DND-41 (cell line): ENCODE measurements around the gene CFAP221.

Experiments used
- ATAC-seq: fragments of 200-7000 bp; cut with Tn5 transposase; 3 replicates; pipeline ENCODE4 v1.9.1; 2021; ENCODE audit warnings: low read depth; ENCODE audit not compliant: insufficient read depth
- DNase-seq: peaks from one replicate; pipeline ENCODE4 v3.0.0-alpha.2; 2020
- H2AFZ ChIP-seq: 2 replicates; pipeline ENCODE4 v1.6.0; 2012; ENCODE audit warnings: low read depth, low read length
- H3K27ac ChIP-seq: 2 replicates; pipeline ENCODE4 v1.5.1; 2012; ENCODE audit warnings: low read length, inconsistent platforms
- H3K27me3 ChIP-seq: fragments of 200-600 bp; sonication (generic); 2 replicates; pipeline ENCODE4 v1.6.0; 2012; ENCODE audit warnings: low read length, mild to moderate bottlenecking, inconsistent platforms; ENCODE audit not compliant: insufficient read depth, poor library complexity
- H3K36me3 ChIP-seq: 2 replicates; pipeline ENCODE4 v1.5.1; 2012; ENCODE audit warnings: low read length, inconsistent platforms; ENCODE audit not compliant: insufficient read depth
- H3K4me1 ChIP-seq: 2 replicates; pipeline ENCODE4 v1.5.1; 2012; ENCODE audit warnings: mild to moderate bottlenecking, low read length; ENCODE audit not compliant: insufficient read depth
- H3K4me2 ChIP-seq: 2 replicates; pipeline ENCODE4 v1.6.0; 2012; ENCODE audit warnings: mild to moderate bottlenecking, moderate library complexity, low read length, inconsistent platforms; ENCODE audit not compliant: insufficient read depth
- H3K4me3 ChIP-seq, 2 experiments: fragments of 200-600 bp in 1 of 2; shearing (Covaris generic) in 1 of 2; 2 replicates each; pipeline ENCODE4 v1.5.1; 2012 to 2016; ENCODE audit warnings: inconsistent platforms in 2 of 2, low read length in 2 of 2, mild to moderate bottlenecking in 2 of 2, low read depth in 1 of 2, moderate library complexity in 1 of 2
- H3K79me2 ChIP-seq: 2 replicates; pipeline ENCODE4 v1.6.0; 2012; ENCODE audit warnings: low read length, inconsistent platforms; ENCODE audit not compliant: insufficient read depth
- H3K9ac ChIP-seq: 2 replicates; pipeline ENCODE4 v1.6.0; 2012; ENCODE audit warnings: low read depth, mild to moderate bottlenecking, inconsistent platforms, low read length, moderate library complexity
- H3K9me3 ChIP-seq: 2 replicates; pipeline ENCODE4 v1.5.1; 2012; ENCODE audit warnings: low read length, moderate library complexity, mild to moderate bottlenecking, inconsistent platforms; ENCODE audit not compliant: insufficient read depth, severe bottlenecking
- H4K20me1 ChIP-seq: 2 replicates; pipeline ENCODE4 v1.6.0; 2012; ENCODE audit warnings: low read length; ENCODE audit not compliant: insufficient read depth
- CTCF ChIP-seq: IDR thresholded peaks from 2 replicates; pipeline ENCODE4 v1.5.1; 2012; ENCODE audit warnings: borderline replicate concordance, low read length, moderate library complexity, mild to moderate bottlenecking; ENCODE audit not compliant: poor library complexity, severe bottlenecking; ENCODE audit errors: extremely low read depth
- EZH2 ChIP-seq: IDR thresholded peaks from 3 replicates; pipeline ENCODE4 v1.6.1; 2012; ENCODE audit warnings: borderline replicate concordance, low read depth, mild to moderate bottlenecking, moderate library complexity, low read length, inconsistent platforms; ENCODE audit not compliant: severe bottlenecking

The CFAP221 gene

GRCh38 chr2:119516121-119516520, 28.1 kb upstream of the CFAP221 start:
- H3K9ac ChIP-seq: no peak overlapping the region
- no peaks in the 10 kb centered on the region for H3K9me3 ChIP-seq
- H3K4me3 ChIP-seq: no peak overlapping the region
- no peak overlapping the region for H3K4me2 ChIP-seq
- no peak for ATAC-seq
- H2AFZ ChIP-seq: no peak overlapping the region
- no peak for TF ChIP-seq CTCF
- TF ChIP-seq EZH2: no peak
- H3K4me1 ChIP-seq: no peaks in the 10 kb centered on the region
- no peaks in the 10 kb centered on the region for H4K20me1 ChIP-seq
- no peak overlapping the region for H3K27ac ChIP-seq
- no peak for DNase-seq
- H3K79me2 ChIP-seq: no peaks in the 10 kb centered on the region
- no peaks in the 10 kb centered on the region for H3K27me3 ChIP-seq
- no peaks in the 10 kb centered on the region for H3K36me3 ChIP-seq

- peak; percentile 77 for ATAC-seq
- Histone ChIP-seq H4K20me1 (no peaks in the 10 kb centered on the region), H2AFZ (no peak overlapping the region), H3K4me2 (no peak overlapping the region), H3K27ac (no peak overlapping the region), H3K27me3 (no peaks in the 10 kb centered on the region), H3K79me2 (no peaks in the 10 kb centered on the region), H3K4me3 (no peak overlapping the region), H3K4me1 (no peaks in the 10 kb centered on the region), H3K36me3 (no peaks in the 10 kb centered on the region), H3K9ac (no peak overlapping the region), H3K9me3 (no peaks in the 10 kb centered on the region)
- DNase-seq: peak; percentile 45
- TF ChIP-seq CTCF: peak; percentile 71
- no peak for TF ChIP-seq EZH2
Measured at GRCh38 chr2:119517433-119517832, 26.8 kb upstream of the CFAP221 start.

- no peak overlapping the region for H3K4me3 ChIP-seq
- no peak overlapping the region for H3K4me2 ChIP-seq
- no peak for ATAC-seq
- H3K27me3 ChIP-seq: no peaks in the 10 kb centered on the region
- H3K9ac ChIP-seq: no peak overlapping the region
- TF ChIP-seq CTCF (no peak), EZH2 (no peak)
- no peaks in the 10 kb centered on the region for H3K36me3 ChIP-seq
- H3K4me1 ChIP-seq: no peaks in the 10 kb centered on the region
- DNase-seq: no peak
- no peak overlapping the region for H2AFZ ChIP-seq
- H3K27ac ChIP-seq: no peak overlapping the region
- H3K9me3 ChIP-seq: no peaks in the 10 kb centered on the region
- H4K20me1 ChIP-seq: no peaks in the 10 kb centered on the region
- H3K79me2 ChIP-seq: no peaks in the 10 kb centered on the region
Measured at GRCh38 chr2:119518401-119519056, 25.7 kb upstream of the CFAP221 start.
